ENCODE measurements around the gene RIMS1. TPM values are rescaled to one million over a fixed set of nuclear protein-coding genes. Genes with fewer than 3 reads are reported as not detected.

Gene RIMS1
- total RNA-seq, 4 donors from 2014 or later: 0.54 to 5.0 TPM; not detected in 2

DNA sequence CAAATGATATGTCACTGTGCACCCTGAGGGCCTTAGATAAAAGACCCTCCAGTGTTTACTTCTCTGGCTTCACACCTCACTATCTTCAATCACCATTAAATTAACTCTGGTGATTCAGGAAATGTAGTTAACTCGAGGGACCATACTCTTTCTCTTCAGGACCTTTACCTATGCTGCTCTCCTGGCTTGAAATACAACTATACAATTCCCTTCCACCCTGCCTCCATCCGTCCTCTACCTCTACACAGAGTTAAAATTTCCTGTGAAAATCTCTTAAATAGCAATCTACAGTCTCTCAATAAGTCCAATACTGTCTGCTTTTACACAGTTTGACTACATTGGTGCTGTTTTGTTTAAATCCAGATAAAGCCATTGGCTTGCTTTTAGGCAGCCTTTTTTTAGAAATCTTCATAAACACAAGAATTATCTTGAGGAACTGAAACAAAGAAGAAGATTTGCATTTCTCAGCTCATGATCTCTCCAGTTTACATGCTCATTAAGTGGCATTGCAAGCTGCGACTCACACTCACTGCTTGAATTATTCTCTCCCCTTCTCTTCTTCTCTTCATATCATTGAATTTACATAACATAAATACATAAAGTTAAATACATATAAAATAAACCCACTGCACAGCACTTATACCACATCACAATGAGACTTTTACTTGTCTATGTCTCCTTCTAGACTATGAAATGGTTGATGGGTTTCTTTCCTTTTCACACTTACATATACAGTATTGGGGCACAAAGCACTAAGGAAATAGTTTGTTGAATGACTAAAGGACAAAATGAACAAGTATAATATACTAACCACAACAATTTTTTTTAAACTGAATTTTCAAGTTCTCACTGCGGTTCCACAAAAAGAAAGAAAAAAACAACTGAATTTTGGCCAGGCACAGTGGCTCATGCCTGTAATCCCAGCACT lies 496.5 kb downstream of the RIMS1 start:
- no peaks in the 10 kb centered on the region for H3K36me3 ChIP-seq
- peak overlapping the region in 1 of 4 donors; percentile 2 for H3K4me3 ChIP-seq
- no peaks in the 10 kb centered on the region for H3K4me1 ChIP-seq
- H3K9me3 ChIP-seq: no peaks in the 10 kb centered on the region
- no peaks in the 10 kb centered on the region for H3K27me3 ChIP-seq
- peak in 1 of 3 donors; percentile 31 for DNase-seq
- no peak for TF ChIP-seq POLR2A (IDR thresholded peaks at IDR 0.05)
- TF ChIP-seq, protein P1, sequence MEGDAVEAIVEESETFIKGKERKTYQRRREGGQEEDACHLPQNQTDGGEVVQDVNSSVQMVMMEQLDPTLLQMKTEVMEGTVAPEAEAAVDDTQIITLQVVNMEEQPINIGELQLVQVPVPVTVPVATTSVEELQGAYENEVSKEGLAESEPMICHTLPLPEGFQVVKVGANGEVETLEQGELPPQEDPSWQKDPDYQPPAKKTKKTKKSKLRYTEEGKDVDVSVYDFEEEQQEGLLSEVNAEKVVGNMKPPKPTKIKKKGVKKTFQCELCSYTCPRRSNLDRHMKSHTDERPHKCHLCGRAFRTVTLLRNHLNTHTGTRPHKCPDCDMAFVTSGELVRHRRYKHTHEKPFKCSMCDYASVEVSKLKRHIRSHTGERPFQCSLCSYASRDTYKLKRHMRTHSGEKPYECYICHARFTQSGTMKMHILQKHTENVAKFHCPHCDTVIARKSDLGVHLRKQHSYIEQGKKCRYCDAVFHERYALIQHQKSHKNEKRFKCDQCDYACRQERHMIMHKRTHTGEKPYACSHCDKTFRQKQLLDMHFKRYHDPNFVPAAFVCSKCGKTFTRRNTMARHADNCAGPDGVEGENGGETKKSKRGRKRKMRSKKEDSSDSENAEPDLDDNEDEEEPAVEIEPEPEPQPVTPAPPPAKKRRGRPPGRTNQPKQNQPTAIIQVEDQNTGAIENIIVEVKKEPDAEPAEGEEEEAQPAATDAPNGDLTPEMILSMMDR (IDR thresholded peaks at IDR 0.05): no peak
- peak overlapping the region in 1 of 4 donors; percentile 53 for H3K27ac ChIP-seq

DNA sequence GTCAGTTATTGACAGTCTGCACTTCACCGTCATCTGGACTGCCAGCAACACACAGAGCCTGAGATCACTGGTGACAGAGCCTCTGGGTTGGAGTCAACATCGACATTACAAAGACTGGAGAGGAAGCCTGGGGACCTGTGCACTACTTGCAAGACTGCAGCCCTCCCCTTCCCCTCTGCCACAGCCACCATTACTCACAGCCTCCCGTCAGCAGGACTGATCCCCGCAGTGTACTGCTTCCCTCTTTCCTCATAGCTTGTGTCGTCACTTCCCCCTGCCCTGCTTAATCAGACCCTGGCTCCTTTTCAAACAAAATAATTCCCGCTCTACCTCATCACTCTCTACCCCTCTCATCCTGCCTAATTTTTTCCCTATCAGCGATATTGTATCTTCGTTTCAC lies 500.0 kb downstream of the RIMS1 start:
- Histone ChIP-seq H3K4me3 (no peak overlapping the region), H3K9me3 (no peaks in the 10 kb centered on the region), H3K27ac (no peak overlapping the region), H3K4me1 (no peaks in the 10 kb centered on the region), H3K27me3 (no peaks in the 10 kb centered on the region), H3K36me3 (no peaks in the 10 kb centered on the region)
- TF ChIP-seq POLR2A (IDR thresholded peaks at IDR 0.05): no peak
- TF ChIP-seq, protein P1 (IDR thresholded peaks at IDR 0.05): no peak
- DNase-seq: no peak

DNA sequence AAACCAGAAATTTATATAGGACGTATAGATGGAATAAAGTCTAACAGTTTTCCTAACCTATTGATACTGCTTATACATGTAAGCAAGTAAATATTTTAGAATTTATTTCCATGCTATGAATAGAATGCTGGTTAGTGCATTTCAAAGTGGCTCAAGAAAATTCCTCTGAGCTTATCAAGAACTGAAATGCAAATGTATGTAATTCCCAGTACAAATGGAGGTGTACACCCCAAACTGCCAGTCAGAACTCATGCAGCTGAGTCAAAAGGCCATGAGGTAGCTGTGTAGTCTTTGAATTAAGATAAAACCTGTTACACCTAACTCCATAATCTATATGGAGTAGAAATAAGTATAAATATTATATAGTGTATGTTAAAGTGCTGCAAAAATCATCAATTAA lies 503.3 kb downstream of the RIMS1 start:
- no peak overlapping the region for H3K4me3 ChIP-seq
- no peaks in the 10 kb centered on the region for H3K36me3 ChIP-seq
- no peak for DNase-seq
- H3K27me3 ChIP-seq: no peaks in the 10 kb centered on the region
- H3K4me1 ChIP-seq: no peaks in the 10 kb centered on the region
- TF ChIP-seq POLR2A (IDR thresholded peaks at IDR 0.05): no peak
- TF ChIP-seq, protein P1 (IDR thresholded peaks at IDR 0.05): no peak
- no peaks in the 10 kb centered on the region for H3K9me3 ChIP-seq
- H3K27ac ChIP-seq: no peak overlapping the region

DNA sequence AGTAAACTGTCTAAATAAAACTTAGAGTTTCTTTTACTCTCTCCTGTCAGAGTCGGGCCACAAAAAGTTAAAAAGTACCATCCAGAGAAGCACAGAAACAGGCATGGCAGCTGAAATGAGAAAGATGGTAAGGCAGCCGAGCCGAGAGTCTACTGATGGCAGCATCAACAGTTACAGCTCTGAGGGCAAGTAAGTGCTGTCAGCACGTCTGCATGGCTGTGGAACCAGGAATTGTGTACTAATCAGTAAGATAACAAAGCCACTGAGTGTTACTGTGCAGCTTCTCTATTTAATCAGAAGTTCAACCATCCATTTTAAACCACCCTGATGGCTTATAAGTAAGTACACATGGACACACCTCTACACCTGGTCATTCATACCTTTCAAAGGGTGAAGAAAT lies 504.2 kb downstream of the RIMS1 start:
- Histone ChIP-seq H3K4me3 (no peak overlapping the region), H3K9me3 (no peaks in the 10 kb centered on the region), H3K27me3 (no peaks in the 10 kb centered on the region), H3K27ac (no peak overlapping the region), H3K4me1 (no peaks in the 10 kb centered on the region), H3K36me3 (no peaks in the 10 kb centered on the region)
- no peak for TF ChIP-seq POLR2A (IDR thresholded peaks at IDR 0.05)
- TF ChIP-seq, protein P1 (IDR thresholded peaks at IDR 0.05): no peak
- DNase-seq: no peak

DNA sequence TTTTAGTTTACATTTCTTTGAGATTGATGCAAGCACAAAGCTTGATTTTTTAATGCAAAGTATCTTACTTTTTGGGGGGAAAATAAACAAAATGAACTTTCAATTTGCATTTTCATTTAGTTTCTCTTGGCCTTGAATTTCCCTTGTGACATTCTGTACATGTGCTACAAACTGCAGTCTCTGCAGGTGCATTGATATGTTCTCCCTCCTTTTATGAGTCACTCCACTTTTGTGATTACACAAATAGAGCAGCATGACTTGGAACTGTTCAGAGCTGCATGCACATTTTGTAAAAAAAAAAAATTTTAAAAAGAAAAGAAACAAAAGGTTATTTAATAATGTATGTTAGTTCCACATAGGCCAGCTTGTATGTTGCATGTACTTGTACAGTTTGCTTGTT lies 515.5 kb downstream of the RIMS1 start:
- Histone ChIP-seq H3K4me1 (no peaks in the 10 kb centered on the region), H3K36me3 (no peaks in the 10 kb centered on the region), H3K27ac (no peak overlapping the region), H3K4me3 (no peak overlapping the region), H3K9me3 (no peaks in the 10 kb centered on the region), H3K27me3 (no peaks in the 10 kb centered on the region)
- no peak for DNase-seq
- no peak for TF ChIP-seq POLR2A (IDR thresholded peaks at IDR 0.05)
- TF ChIP-seq, protein P1 (IDR thresholded peaks at IDR 0.05): no peak
